ENCODE data around the gene EVI5L. TPM values are rescaled to one million over a fixed set of nuclear protein-coding genes. Genes with fewer than 3 reads are reported as not detected.
A peak's percentile ranks its signal among the peaks of the same experiment; 100 is the strongest.

Gene EVI5L
- polyA plus RNA-seq, 1 donor from 2014 or later = 50.6 TPM

- Histone ChIP-seq H4K20me1 (ENCODE audit: insufficient read depth) (no peaks in the 10 kb centered on the region), H3K27ac (ENCODE audit: low read length) (no peak overlapping the region), H3K79me2 (replicated peaks; ENCODE audit: insufficient read depth, low read length) (no peaks in the 10 kb centered on the region), H3K9ac (ENCODE audit: low read length) (no peak overlapping the region), H3K4me3 (ENCODE audit: low read length) (no peak overlapping the region), H3F3A (ENCODE audit: insufficient read depth, low read length, poor library complexity, severe bottlenecking) (no peaks in the 10 kb centered on the region), H3K9me2 (ENCODE audit: insufficient read depth, low read length) (no peaks in the 10 kb centered on the region), H3K27me3 (ENCODE audit: insufficient read depth, low read depth, low read length) (no peaks in the 10 kb centered on the region), H2AFZ (ENCODE audit: low read depth, low read length) (no peak overlapping the region), H3K4me2 (ENCODE audit: low read length) (no peak overlapping the region), H3K9me3 (ENCODE audit: low read length) (no peaks in the 10 kb centered on the region), H3K36me3 (ENCODE audit: insufficient read depth, low read length) (no peaks in the 10 kb centered on the region)
- no peak for TF ChIP-seq TAF1 (IDR thresholded peaks at IDR 0.05; ENCODE audit: low read depth)
- TF ChIP-seq EP300 (conservative IDR thresholded peaks at IDR 0.05; ENCODE audit: poor library complexity, severe bottlenecking) = no peak
- no peak for TF ChIP-seq SMC3 (conservative IDR thresholded peaks at IDR 0.05; ENCODE audit: poor library complexity)
- no peak for TF ChIP-seq EZH2 (IDR thresholded peaks at IDR 0.05; ENCODE audit: borderline replicate concordance, insufficient read depth, low read length, poor library complexity, severe bottlenecking)
- TF ChIP-seq POLR2AphosphoS5 (IDR thresholded peaks at IDR 0.05) = no peak
- TF ChIP-seq REST (IDR thresholded peaks at IDR 0.05; ENCODE audit: borderline replicate concordance) = no peak
- no peak for TF ChIP-seq MXI1 (conservative IDR thresholded peaks at IDR 0.05; ENCODE audit: poor library complexity, severe bottlenecking)
These were observed 6.2 kb upstream of the EVI5L start for GRCh38 chr19:7823686-7824301.

DNA sequence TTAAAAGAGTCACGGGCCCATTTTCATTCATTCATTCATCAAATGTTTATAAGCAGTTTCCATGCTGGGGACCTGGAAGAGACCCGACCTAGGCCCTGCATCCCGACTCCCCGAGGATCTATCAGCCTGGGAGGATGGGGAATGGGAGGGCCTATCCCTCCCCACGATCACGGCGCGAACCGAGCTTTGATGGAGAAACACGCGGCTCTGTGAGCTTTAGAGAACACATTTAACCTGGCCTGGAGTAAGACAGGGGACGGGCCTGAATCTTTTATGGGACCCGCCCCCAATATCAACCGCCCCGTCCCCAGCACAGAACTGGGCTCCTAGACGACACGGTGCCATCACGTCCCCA, 875 bp upstream of the EVI5L start:
- H3K9ac ChIP-seq (ENCODE audit: low read length) = peak overlapping the region; percentile 33
- H3K4me3 ChIP-seq (ENCODE audit: low read length) = peak overlapping the region; percentile 61
- H3K9me3 ChIP-seq (ENCODE audit: low read length) = no peaks in the 10 kb centered on the region
- H3K4me2 ChIP-seq (ENCODE audit: low read length) = no peak overlapping the region
- no peaks in the 10 kb centered on the region for H3K27me3 ChIP-seq (ENCODE audit: insufficient read depth, low read depth, low read length)
- TF ChIP-seq RAD21 (conservative IDR thresholded peaks at IDR 0.05) (no peak), MXI1 (conservative IDR thresholded peaks at IDR 0.05; ENCODE audit: poor library complexity, severe bottlenecking) (no peak), EP300 (conservative IDR thresholded peaks at IDR 0.05; ENCODE audit: poor library complexity, severe bottlenecking) (no peak)
- H4K20me1 ChIP-seq (ENCODE audit: insufficient read depth) = no peaks in the 10 kb centered on the region
- no peak overlapping the region for H2AFZ ChIP-seq (ENCODE audit: low read depth, low read length)
- H3K9me2 ChIP-seq (ENCODE audit: insufficient read depth, low read length) = no peaks in the 10 kb centered on the region
- H3K27ac ChIP-seq (ENCODE audit: low read length) = peak overlapping the region; percentile 32
- H3K79me2 ChIP-seq (replicated peaks; ENCODE audit: insufficient read depth, low read length) = peaks cover 16% of the 10 kb centered on the region
- H3F3A ChIP-seq (ENCODE audit: insufficient read depth, low read length, poor library complexity, severe bottlenecking) = no peaks in the 10 kb centered on the region
- H3K36me3 ChIP-seq (ENCODE audit: insufficient read depth, low read length) = no peaks in the 10 kb centered on the region

- peak overlapping the region; percentile 74 for H3K4me3 ChIP-seq (ENCODE audit: low read length)
- H3K36me3 ChIP-seq (ENCODE audit: insufficient read depth, low read length) = no peaks in the 10 kb centered on the region
- no peaks in the 10 kb centered on the region for H3K9me2 ChIP-seq (ENCODE audit: insufficient read depth, low read length)
- peak overlapping the region; percentile 85 for H3K9ac ChIP-seq (ENCODE audit: low read length)
- H3K4me2 ChIP-seq (ENCODE audit: low read length) = peak overlapping the region; percentile 55
- H2AFZ ChIP-seq (ENCODE audit: low read depth, low read length) = no peak overlapping the region
- peaks cover 16% of the 10 kb centered on the region for H3K79me2 ChIP-seq (replicated peaks; ENCODE audit: insufficient read depth, low read length)
- H3F3A ChIP-seq (ENCODE audit: insufficient read depth, low read length, poor library complexity, severe bottlenecking) = no peaks in the 10 kb centered on the region
- no peaks in the 10 kb centered on the region for H4K20me1 ChIP-seq (ENCODE audit: insufficient read depth)
- no peaks in the 10 kb centered on the region for H3K9me3 ChIP-seq (ENCODE audit: low read length)
- TF ChIP-seq CTCF (IDR thresholded peaks at IDR 0.05; ENCODE audit: poor library complexity, severe bottlenecking) (no peak), REST (IDR thresholded peaks at IDR 0.05; ENCODE audit: borderline replicate concordance) (no peak), EZH2 (IDR thresholded peaks at IDR 0.05; ENCODE audit: borderline replicate concordance, insufficient read depth, low read length, poor library complexity, severe bottlenecking) (no peak), RAD21 (conservative IDR thresholded peaks at IDR 0.05) (no peak)
- no peaks in the 10 kb centered on the region for H3K27me3 ChIP-seq (ENCODE audit: insufficient read depth, low read depth, low read length)
- no peak overlapping the region for H3K27ac ChIP-seq (ENCODE audit: low read length)
These were observed 304 bp downstream of the EVI5L start for GRCh38 chr19:7830272-7830771.
